ENCODE results near the gene FZD7. TPM values are rescaled to one million over a fixed set of nuclear protein-coding genes. Genes with fewer than 3 reads are reported as not detected.

The FZD7 gene
- total and polyA plus RNA-seq, 2 of the 8 experiments (the other 6 are each of a cell fraction or from before 2014, with no cell fraction given), result 176 to 246 TPM

GRCh38 chr2:202007015-202007982, 26.4 kb upstream of the FZD7 start:
- ChIA-PET CTCF (ENCODE audit: partially characterized antibody) (interaction anchor here (1.0 to 1.7 kb wide), 2 partner anchors 23 to 42 kb away, joined by 3 to 4 read pairs; no protein-coding TSS in a partner anchor), POLR2A (ENCODE audit: partially characterized antibody) (no interaction called here)
- H4K91ac ChIP-seq (replicated peaks; ENCODE audit: insufficient read length, low read length), result no peak overlapping the region
- H2BK12ac ChIP-seq (ENCODE audit: low read depth, low read length), result no peak overlapping the region; the same call in 1 of the 2 replicates
- no peak overlapping the region for H3K56ac ChIP-seq (replicated peaks; ENCODE audit: insufficient read length, low read depth, low read length)
- H3K9ac ChIP-seq (replicated peaks in 1 of 4; ENCODE audit: extremely low read depth in 1 of 4, low read depth in 3 of 4, low read length in 3 of 4), result no peak overlapping the region
- 96% methylated on average over 7 of the region's 7 CpGs; no CpG with 5 or more reads in 1 of the 2 experiments for WGBS, 2 experiments (ENCODE audit: extremely low coverage in 1 of 2, insufficient coverage in 1 of 2, insufficient read length in 1 of 2, insufficient replicate concordance in 2 of 2, low coverage in 1 of 2, low lambda C conversion rate in 2 of 2, missing lambda C conversion rate in 1 of 2)
- no peak overlapping the region for H2AFZ ChIP-seq (ENCODE audit: low read length)
- H3K23ac ChIP-seq (ENCODE audit: insufficient read length), result no peak overlapping the region
- H3K27me3 ChIP-seq (replicated peaks in 1 of 4; ENCODE audit: control insufficient read depth in 3 of 4, extremely low read depth in 1 of 4, insufficient read depth in 3 of 4, low read length in 3 of 4), result no peaks in the 10 kb centered on the region
- no peak for DNase-seq (ENCODE audit: low read depth in 1 of 2, low spot score in 2 of 2)
- no peaks in the 10 kb centered on the region for H3K79me2 ChIP-seq (ENCODE audit: control insufficient read depth in 1 of 2, insufficient read depth in 2 of 2, low read length in 2 of 2)
- H4K5ac ChIP-seq (ENCODE audit: insufficient read length, low read depth, low read length), result no peak overlapping the region
- no peaks in the 10 kb centered on the region; a peak in 1 of 8 replicates for H3K36me3 ChIP-seq (ENCODE audit: control insufficient read depth in 2 of 4, insufficient read depth in 4 of 4, low read length in 3 of 4)
- H4K8ac ChIP-seq (ENCODE audit: extremely low read depth, insufficient read depth, low read length), result no peak overlapping the region
- H2BK120ac ChIP-seq (replicated peaks; ENCODE audit: low read depth, low read length), result no peak overlapping the region
- H3K4me1 ChIP-seq (replicated peaks in 1 of 4; ENCODE audit: control insufficient read depth in 3 of 4, insufficient read depth in 4 of 4, low read length in 3 of 4), result peaks cover 0 to 4% (median 0%) of the 10 kb centered on the region in 4 experiments; a peak in 3 of 7 replicates
- no peaks in the 10 kb centered on the region for H3K9me3 ChIP-seq (ENCODE audit: insufficient read depth in 2 of 2, low read depth in 1 of 2, low read length in 1 of 2)
- H3K23me2 ChIP-seq (ENCODE audit: low read depth, low read length), result no peaks in the 10 kb centered on the region
- no peak for FAIRE-seq
- no peak for TF ChIP-seq SUZ12 (IDR thresholded peaks at IDR 0.05; ENCODE audit: low read length)
- TF ChIP-seq RAD21 (IDR thresholded peaks at IDR 0.05 in 1 of 2, conservative IDR thresholded peaks at IDR 0.05 in 1 of 2; ENCODE audit: low read depth in 2 of 2, low read length in 2 of 2), result peak; percentile 31 to 33; a peak in 3 of 4 replicates
- H2BK20ac ChIP-seq (ENCODE audit: low read length), result no peak overlapping the region
- no peaks in the 10 kb centered on the region for H3K79me1 ChIP-seq (ENCODE audit: low read depth, low read length)
- no peak overlapping the region for H2BK5ac ChIP-seq (ENCODE audit: low read depth, low read length)
- no peaks in the 10 kb centered on the region for H4K20me1 ChIP-seq (replicated peaks in 1 of 2; ENCODE audit: control insufficient read depth in 1 of 2, insufficient read depth in 2 of 2, low read length in 2 of 2)
- H3K27ac ChIP-seq (ENCODE audit: low read depth, low read length), result no peak overlapping the region
- no peak overlapping the region for H3K18ac ChIP-seq (ENCODE audit: extremely low read depth, low read length)
- no peak overlapping the region for H3K4me2 ChIP-seq (ENCODE audit: insufficient read depth in 1 of 2, low read depth in 2 of 2, low read length in 2 of 2)
- no peak overlapping the region for H3K14ac ChIP-seq (ENCODE audit: insufficient read length)
- no peak overlapping the region for H3K4me3 ChIP-seq (ENCODE audit: extremely low read depth in 1 of 4, insufficient read depth in 2 of 4, low read depth in 3 of 4, low read length in 4 of 4)
- no peak overlapping the region; the same call in 1 of the 2 replicates for H2BK15ac ChIP-seq (ENCODE audit: low read length)
- H3K4ac ChIP-seq (replicated peaks; ENCODE audit: insufficient read length, low read depth, low read length), result no peak overlapping the region
- H2AK5ac ChIP-seq (ENCODE audit: low read depth, low read length), result no peak overlapping the region

All from H1 (cell line).